Prostate gland (tissue), 2 donors: Measurements from ENCODE around the gene CPM.

Experiments used
- CTCF ChIP-seq, 4 experiments: fragments of 200-600 bp in 2 of 4; fragments of 450-650 bp in 2 of 4; sonication (generic) in 2 of 4; IDR thresholded peaks; 1 replicate in 3 of 4; 2 replicates in 1 of 4; pipeline ENCODE4 v1.5.1; 2016 to 2019; ENCODE audit warnings: antibody characterized with exemption in 4 of 4, mild to moderate bottlenecking in 2 of 4, moderate library complexity in 2 of 4
- POLR2A ChIP-seq: fragments of 450-650 bp; IDR thresholded peaks from one replicate; pipeline ENCODE4 v1.6.1; 2016; ENCODE audit warnings: antibody characterized with exemption, mild to moderate bottlenecking
- POLR2AphosphoS5 ChIP-seq: sonication (generic); formaldehyde crosslinking; IDR thresholded peaks from one replicate; pipeline ENCODE4 v1.6.1; 2017; ENCODE audit warnings: antibody characterized with exemption

- TF ChIP-seq CTCF (IDR thresholded peaks at IDR 0.05): no peak
- TF ChIP-seq POLR2A: no peak
- no peak for TF ChIP-seq POLR2AphosphoS5
Observed at GRCh38 chr12:68841717-68842116, 91.3 kb downstream of the CPM start.
